Measurements from ENCODE around the gene SPO11. TPM values are rescaled to one million over a fixed set of nuclear protein-coding genes. Genes with fewer than 3 reads are reported as not detected.

The SPO11 gene
- total RNA-seq, 4 donors from 2014 or later: not detected

DNA sequence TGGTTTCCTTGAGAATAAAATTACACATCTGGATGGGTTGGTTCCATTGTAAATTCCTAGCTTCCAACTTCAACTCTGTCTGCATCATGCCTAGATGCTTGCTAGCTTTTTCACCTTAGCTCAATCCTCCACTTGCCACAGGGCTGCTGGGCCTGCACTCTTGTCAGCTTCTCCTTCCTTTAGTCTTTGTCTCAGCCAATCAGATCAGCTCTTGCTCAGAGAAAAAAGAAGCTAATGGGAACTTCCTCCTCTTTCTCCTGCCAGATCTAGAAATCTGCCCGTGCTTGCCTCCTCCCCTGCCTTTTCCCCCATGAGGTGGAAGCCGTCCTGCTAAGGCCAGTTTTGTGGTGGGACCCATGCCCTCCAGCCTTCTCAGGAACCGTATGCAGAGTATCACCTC lies 40.0 kb downstream of the SPO11 start:
- peaks cover 85 to 92% of the 10 kb centered on the region in 2 donors for H3K36me3 ChIP-seq
- no peak for DNase-seq
- intact Hi-C loops (cut with DNase I): no loop called here
- no peak overlapping the region for H3K4me3 ChIP-seq (replicated peaks in 1 of 3)
- TF ChIP-seq, protein P1, sequence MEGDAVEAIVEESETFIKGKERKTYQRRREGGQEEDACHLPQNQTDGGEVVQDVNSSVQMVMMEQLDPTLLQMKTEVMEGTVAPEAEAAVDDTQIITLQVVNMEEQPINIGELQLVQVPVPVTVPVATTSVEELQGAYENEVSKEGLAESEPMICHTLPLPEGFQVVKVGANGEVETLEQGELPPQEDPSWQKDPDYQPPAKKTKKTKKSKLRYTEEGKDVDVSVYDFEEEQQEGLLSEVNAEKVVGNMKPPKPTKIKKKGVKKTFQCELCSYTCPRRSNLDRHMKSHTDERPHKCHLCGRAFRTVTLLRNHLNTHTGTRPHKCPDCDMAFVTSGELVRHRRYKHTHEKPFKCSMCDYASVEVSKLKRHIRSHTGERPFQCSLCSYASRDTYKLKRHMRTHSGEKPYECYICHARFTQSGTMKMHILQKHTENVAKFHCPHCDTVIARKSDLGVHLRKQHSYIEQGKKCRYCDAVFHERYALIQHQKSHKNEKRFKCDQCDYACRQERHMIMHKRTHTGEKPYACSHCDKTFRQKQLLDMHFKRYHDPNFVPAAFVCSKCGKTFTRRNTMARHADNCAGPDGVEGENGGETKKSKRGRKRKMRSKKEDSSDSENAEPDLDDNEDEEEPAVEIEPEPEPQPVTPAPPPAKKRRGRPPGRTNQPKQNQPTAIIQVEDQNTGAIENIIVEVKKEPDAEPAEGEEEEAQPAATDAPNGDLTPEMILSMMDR (IDR thresholded peaks at IDR 0.05): no peak
- TF ChIP-seq POLR2A (IDR thresholded peaks at IDR 0.05): no peak
- WGBS, 2 donors: 88 to 89% methylated on average over 3 of the region's 3 CpGs
- no peaks in the 10 kb centered on the region for H3K9me3 ChIP-seq
- no peaks in the 10 kb centered on the region for H3K27me3 ChIP-seq
- no peaks in the 10 kb centered on the region for H3K4me1 ChIP-seq
- no peak overlapping the region for H3K27ac ChIP-seq

GRCh38 chr20:57370316-57370715 lies 40.7 kb downstream of the SPO11 start:
- peaks cover 92 to 98% of the 10 kb centered on the region in 2 donors for H3K36me3 ChIP-seq
- DNase-seq: no peak
- H3K4me1 ChIP-seq: no peaks in the 10 kb centered on the region
- no peaks in the 10 kb centered on the region for H3K27me3 ChIP-seq
- intact Hi-C loops (cut with DNase I): no loop called here
- no peaks in the 10 kb centered on the region for H3K9me3 ChIP-seq
- TF ChIP-seq, protein P1 (IDR thresholded peaks at IDR 0.05): no peak
- no peak for TF ChIP-seq POLR2A (IDR thresholded peaks at IDR 0.05)
- 97 to 98% methylated on average over 9 of the region's 9 CpGs for WGBS, 2 donors
- no peak overlapping the region for H3K27ac ChIP-seq
- H3K4me3 ChIP-seq (replicated peaks in 1 of 3): no peak overlapping the region

- 92 to 96% methylated on average over 4 of the region's 4 CpGs for WGBS, 2 donors
- Histone ChIP-seq H3K4me3 (replicated peaks in 1 of 3) (no peak overlapping the region), H3K27me3 (no peaks in the 10 kb centered on the region), H3K27ac (no peak overlapping the region), H3K9me3 (no peaks in the 10 kb centered on the region), H3K36me3 (peaks cover 92 to 96% of the 10 kb centered on the region in 2 donors), H3K4me1 (no peaks in the 10 kb centered on the region)
- intact Hi-C loops (cut with DNase I): no loop called here
- no peak for DNase-seq
- TF ChIP-seq, protein P1 (IDR thresholded peaks at IDR 0.05): no peak
- TF ChIP-seq POLR2A (IDR thresholded peaks at IDR 0.05): no peak
Measured at GRCh38 chr20:57371363-57371762, 41.8 kb downstream of the SPO11 start.

DNA sequence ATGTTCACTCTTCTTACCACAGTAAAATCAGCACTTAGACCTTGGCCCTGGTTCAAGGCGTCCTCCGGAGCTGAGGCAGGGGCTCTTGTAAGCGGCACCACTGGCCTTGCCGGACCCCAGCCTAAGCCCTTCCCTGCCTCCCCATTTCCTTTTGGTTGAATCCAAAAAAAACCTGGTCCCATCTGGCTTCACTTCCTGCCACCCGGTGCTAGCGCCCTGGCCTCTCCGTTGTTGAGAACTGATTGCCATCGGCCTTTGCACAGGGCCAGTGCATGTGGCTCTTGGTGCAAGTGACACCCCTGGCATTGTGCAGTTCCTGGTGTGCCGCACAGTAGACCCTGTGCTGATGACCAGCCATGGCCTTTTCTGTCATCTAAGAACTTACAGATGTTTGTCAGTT lies 42.6 kb downstream of the SPO11 start:
- no peak for TF ChIP-seq POLR2A (IDR thresholded peaks at IDR 0.05)
- TF ChIP-seq, protein P1 (IDR thresholded peaks at IDR 0.05): no peak
- peaks cover 90 to 96% of the 10 kb centered on the region in 2 donors for H3K36me3 ChIP-seq
- H3K27ac ChIP-seq: no peak overlapping the region
- no peaks in the 10 kb centered on the region for H3K27me3 ChIP-seq
- intact Hi-C loops (cut with DNase I): no loop called here
- DNase-seq: no peak
- no peak overlapping the region for H3K4me3 ChIP-seq (replicated peaks in 1 of 3)
- no peaks in the 10 kb centered on the region for H3K9me3 ChIP-seq
- 81 to 85% methylated on average over 9 of the region's 9 CpGs for WGBS, 2 donors
- H3K4me1 ChIP-seq: no peaks in the 10 kb centered on the region

DNA sequence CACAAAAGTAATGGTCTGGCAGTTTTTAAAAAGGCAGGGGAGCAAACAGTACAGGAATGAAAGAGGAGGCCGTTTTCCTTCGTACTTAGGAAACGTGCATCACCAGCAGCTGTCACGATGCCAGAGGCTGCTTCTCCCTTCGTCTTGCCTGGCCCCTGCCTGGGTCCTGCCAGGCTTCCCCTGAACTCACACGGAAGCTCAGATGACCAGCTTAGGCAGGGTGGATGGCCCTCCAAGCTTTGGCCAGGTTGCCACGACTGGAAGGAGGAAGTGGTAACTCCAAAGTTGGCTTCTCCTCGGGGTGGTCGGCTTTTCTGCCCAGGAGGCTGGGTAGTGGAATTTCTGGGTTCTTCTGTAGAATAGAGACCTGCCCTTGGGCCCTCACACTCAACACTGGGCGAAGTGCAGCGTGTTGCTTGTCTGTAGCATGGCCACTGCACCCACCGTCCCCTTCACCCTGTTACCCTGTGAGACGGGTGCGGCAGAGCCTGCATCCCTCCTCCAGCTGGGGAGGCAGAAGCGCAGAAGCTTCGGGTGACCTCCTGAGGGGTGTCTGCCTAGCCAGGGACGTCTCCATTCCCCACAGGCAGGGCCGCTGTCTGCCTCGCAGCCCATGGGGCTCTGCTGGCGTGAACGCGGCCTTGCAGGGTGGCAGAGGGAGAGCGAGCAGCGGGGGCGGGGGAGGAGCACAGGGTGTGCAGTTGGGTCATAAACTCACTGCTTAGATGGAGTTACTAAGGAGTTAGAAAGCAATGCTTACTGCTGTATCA lies 43.2 kb downstream of the SPO11 start:
- Histone ChIP-seq H3K27ac (no peak overlapping the region), H3K36me3 (peaks cover 89 to 96% of the 10 kb centered on the region in 2 donors), H3K4me3 (replicated peaks in 1 of 3) (no peak overlapping the region), H3K4me1 (no peaks in the 10 kb centered on the region), H3K9me3 (no peaks in the 10 kb centered on the region), H3K27me3 (no peaks in the 10 kb centered on the region)
- intact Hi-C loops (cut with DNase I): no loop called here
- TF ChIP-seq, protein P1 (IDR thresholded peaks at IDR 0.05): no peak
- TF ChIP-seq POLR2A (IDR thresholded peaks at IDR 0.05): no peak
- 91 to 92% methylated on average over 19 to 25 of the region's 25 CpGs for WGBS, 2 donors
- DNase-seq: no peak
